Bronchial epithelial cell (primary cell): ENCODE measurements around the gene PRKG1. TPM values are rescaled to one million over a fixed set of nuclear protein-coding genes. Genes with fewer than 3 reads are reported as not detected.

Source experiments
- DNase-seq: peaks from one replicate; pipeline ENCODE4 v3.0.0-alpha.2; 2010; ENCODE audit warnings: low read depth
- FAIRE-seq: peaks from 2 replicates; lab custom pipeline; 2011; peaks lifted over from hg19 to GRCh38; lab: Jason Lieb, UNC
- H3K27me3 ChIP-seq: 2 replicates; pipeline ENCODE4 v1.5.1; 2011; ENCODE audit warnings: low read length; ENCODE audit not compliant: control insufficient read depth, insufficient read depth
- H3K36me3 ChIP-seq: 2 replicates; pipeline ENCODE4 v1.5.1; 2011; ENCODE audit warnings: low read length; ENCODE audit not compliant: control insufficient read depth, insufficient read depth
- H3K4me3 ChIP-seq: 2 replicates; pipeline ENCODE4 v1.5.1; 2011; ENCODE audit warnings: mild to moderate bottlenecking, low read depth, low read length, control low read depth
- total RNA-seq: library from RNA; depleted of rRNA; stranded (reverse); fragments of >200 nt; gene quantifications from 2 replicates; pipeline ENCODE4 v1.2.1, GENCODE V29; 2014
- TF ChIP-seq, protein P1 (sequence below): IDR thresholded peaks from 2 replicates; pipeline ENCODE4 v1.5.1; 2011; ENCODE audit warnings: mild to moderate bottlenecking, moderate library complexity, low read length, control low read depth, inconsistent platforms; ENCODE audit not compliant: insufficient read depth, severe bottlenecking

PRKG1 gene
- total RNA-seq, 1 donor from 2014 or later: 0.26 TPM

DNA sequence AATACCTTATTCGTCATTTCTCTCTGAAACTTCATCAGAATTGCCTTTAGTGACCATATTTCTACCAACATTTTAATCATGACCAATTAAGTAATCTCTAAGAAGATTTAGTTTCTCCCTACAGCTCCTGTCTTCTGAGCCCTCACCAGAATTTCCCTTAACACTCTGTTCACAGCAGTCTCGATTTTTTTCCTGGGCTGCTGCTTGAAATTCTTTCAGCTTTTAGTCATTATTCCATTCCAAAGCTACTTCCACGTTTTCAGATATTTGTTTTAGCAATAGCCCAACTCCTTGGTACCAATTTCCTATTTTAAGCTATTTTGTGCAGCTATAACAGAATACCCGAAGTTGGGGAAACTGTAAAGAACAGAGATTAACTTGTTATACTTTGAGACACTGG is 1047.4 kb downstream of the PRKG1 start:
- H3K36me3 ChIP-seq: no peaks in the 10 kb centered on the region
- no peak for FAIRE-seq
- no peaks in the 10 kb centered on the region for H3K27me3 ChIP-seq
- no peak overlapping the region for H3K4me3 ChIP-seq
- TF ChIP-seq, protein P1, sequence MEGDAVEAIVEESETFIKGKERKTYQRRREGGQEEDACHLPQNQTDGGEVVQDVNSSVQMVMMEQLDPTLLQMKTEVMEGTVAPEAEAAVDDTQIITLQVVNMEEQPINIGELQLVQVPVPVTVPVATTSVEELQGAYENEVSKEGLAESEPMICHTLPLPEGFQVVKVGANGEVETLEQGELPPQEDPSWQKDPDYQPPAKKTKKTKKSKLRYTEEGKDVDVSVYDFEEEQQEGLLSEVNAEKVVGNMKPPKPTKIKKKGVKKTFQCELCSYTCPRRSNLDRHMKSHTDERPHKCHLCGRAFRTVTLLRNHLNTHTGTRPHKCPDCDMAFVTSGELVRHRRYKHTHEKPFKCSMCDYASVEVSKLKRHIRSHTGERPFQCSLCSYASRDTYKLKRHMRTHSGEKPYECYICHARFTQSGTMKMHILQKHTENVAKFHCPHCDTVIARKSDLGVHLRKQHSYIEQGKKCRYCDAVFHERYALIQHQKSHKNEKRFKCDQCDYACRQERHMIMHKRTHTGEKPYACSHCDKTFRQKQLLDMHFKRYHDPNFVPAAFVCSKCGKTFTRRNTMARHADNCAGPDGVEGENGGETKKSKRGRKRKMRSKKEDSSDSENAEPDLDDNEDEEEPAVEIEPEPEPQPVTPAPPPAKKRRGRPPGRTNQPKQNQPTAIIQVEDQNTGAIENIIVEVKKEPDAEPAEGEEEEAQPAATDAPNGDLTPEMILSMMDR: no peak
- DNase-seq: no peak

DNA sequence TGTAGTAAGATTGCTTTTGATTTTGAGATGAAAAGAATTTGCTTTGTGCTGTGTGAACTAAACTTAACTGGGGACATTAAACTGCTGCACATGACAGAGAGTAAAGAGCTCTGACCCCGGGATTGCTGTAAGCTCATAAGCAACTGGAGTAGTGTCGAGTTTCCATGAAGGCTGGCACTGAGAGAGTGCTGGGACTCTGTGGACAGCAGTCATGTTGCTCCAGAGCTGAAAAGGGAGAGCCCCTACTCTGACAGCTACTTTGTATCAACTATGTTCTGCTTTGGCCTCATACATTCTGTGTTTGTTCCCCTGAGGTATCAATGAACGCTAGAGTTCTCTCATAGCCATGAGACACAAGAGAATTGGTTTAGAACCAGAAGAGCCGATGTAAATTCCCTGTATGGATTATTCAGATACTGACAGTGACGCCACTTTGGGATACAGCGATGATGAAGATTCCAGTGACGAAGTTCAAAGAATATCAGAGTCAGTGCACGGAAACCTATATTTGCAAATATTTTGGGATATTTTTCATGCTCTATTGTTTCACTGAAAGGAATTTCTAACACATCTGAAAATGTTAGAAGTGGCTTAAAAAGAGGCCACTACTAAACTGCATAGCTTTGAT is 1053.9 kb downstream of the PRKG1 start:
- TF ChIP-seq, protein P1: no peak
- H3K27me3 ChIP-seq: no peaks in the 10 kb centered on the region
- DNase-seq (no peak), FAIRE-seq (no peak)
- no peaks in the 10 kb centered on the region for H3K36me3 ChIP-seq
- H3K4me3 ChIP-seq: no peak overlapping the region

DNA sequence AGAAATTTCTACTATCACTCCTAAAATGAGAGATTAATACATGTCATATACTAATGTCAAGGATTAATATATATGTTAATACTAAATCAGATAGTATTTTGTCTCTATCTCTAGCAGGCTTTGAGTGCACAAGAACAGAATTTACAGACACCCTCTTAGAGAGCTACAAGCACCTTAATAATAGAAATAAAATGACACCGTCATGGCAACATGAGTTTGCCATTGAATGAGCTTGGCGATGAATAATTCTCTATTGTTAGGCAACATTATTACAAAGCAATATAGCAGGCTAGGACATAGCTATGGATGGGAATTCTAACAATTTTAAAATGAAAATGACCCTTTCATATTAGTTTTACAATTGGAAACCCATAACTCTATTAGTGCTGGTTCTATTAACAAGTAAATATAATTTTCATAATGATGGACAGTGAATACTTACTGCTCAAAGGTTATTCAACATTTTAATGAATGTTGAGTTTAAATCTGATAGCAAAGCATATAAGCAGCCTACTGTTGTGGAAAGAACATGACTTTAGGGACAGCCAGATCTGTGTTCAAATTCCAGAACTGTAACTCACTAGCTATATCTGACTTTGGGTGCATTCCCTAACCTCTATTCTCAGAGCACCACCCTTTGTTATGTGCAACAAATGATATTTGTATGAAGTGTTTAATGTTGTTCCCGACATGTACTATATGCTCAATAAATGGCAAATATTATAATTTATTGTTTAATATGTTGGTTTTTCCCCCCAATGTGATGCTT is 1055.3 kb downstream of the PRKG1 start:
- FAIRE-seq (no peak), DNase-seq (no peak)

DNA sequence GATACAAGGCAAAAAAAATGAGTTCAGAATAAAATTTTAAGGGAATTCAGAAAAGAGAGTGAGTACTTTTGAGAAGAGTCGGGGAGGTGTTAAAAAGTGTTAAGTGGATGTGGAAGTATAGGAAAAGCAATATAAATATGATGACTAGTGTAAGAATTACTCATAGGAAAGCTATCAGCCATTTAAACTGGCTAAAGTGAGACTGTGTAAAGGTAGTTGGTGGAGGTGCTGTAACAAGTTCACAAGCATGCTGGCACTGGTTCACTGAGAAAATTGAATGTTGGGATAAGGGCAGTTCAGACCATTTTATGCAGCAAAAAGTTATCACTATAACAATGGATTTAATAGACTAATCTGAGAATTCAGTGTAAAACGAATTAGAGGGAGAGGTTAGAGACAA is 1060.8 kb downstream of the PRKG1 start:
- FAIRE-seq: no peak
- DNase-seq: peak; percentile 90
- Histone ChIP-seq H3K4me3 (no peak overlapping the region), H3K36me3 (no peaks in the 10 kb centered on the region), H3K27me3 (no peaks in the 10 kb centered on the region)
- TF ChIP-seq, protein P1: no peak

More for the DNA sequence above, 1055.3 kb downstream of the PRKG1 start:
- Histone ChIP-seq H3K27me3 (no peaks in the 10 kb centered on the region), H3K4me3 (no peak overlapping the region), H3K36me3 (no peaks in the 10 kb centered on the region)
- TF ChIP-seq, protein P1: no peak

DNA sequence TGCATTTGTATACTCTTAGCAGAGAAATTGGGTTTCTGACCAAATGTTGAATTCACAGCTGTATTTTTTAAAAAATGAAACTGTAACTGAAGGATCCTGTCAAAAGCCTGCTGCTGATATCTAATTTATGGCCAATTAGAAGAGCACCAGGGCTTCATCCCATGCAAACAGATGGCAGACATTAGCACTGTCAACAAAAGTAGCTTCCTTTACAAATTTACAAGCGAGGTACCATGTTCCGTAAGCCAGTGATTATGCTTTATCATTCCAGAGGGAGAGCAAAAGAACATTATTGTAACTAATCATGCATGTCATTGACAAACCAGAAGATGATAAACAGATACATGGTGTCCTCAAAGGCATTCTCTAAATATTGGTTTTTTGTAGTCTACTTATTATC is 1062.6 kb downstream of the PRKG1 start:
- Histone ChIP-seq H3K27me3 (no peaks in the 10 kb centered on the region), H3K36me3 (no peaks in the 10 kb centered on the region), H3K4me3 (no peak overlapping the region)
- DNase-seq (no peak), FAIRE-seq (no peak)
- TF ChIP-seq, protein P1: no peak
